NCI-H446 treated with DMSO at 0.1 percent for 48 hours (cell line): ENCODE measurements around the gene CPT1A.

ENCODE experiments used
- DNase-seq: peaks from one replicate; lab custom pipeline; 2025; lab: John Stamatoyannopoulos, UW

The CPT1A gene

DNA sequence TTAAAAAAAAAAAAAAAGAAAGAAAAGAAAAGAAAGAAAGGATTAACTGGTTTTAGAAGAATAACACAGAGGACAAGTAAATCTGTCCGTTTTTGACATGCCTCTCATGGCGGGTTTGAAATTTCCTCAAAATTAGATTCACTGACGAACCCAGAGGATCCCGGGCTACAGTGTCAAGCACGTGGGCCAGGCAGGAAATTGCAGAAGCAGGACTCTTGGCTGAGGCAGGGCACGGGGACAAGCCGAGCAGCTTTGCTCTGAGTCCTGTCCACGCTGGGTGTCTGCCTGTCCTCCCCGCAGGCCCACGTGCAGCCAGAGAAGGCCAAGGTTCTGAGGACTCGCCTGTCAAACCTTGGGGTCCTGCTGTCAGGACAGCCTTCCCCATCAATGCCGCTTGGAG, 132.7 kb downstream of the CPT1A start:
- no peak for DNase-seq

DNA sequence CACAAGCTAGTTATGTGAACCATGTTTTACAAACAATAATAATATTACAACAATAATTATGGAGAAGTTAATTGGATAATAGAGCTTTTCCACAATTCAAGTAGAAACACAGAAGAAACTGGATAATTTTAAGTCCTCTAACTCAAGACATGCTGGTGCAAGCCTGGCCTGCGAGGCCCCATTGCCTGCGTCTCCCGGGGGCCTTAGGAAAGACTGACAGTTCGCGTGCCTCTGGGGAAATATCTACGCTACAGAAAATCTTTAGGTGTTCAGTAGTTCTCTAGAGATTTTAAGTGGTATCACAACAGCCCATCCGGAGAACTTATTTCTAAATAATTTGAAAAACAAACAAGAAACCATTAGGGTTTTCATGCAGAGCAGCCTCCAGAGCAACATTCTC, 134.2 kb downstream of the CPT1A start:
- no peak for DNase-seq

- no peak for DNase-seq
These were observed 136.8 kb downstream of the CPT1A start for GRCh38 chr11:68704887-68705286.
